SK-N-SH (cell line): ENCODE results near the gene TRAPPC12.

Source experiments
- FOSL2 ChIP-seq: IDR thresholded peaks from 2 replicates; pipeline ENCODE4 v1.4.0; 2012; ENCODE audit warnings: low read depth, mild to moderate bottlenecking, moderate library complexity, borderline replicate concordance
- FOXJ3 ChIP-seq: sonication (generic); formaldehyde crosslinking; IDR thresholded peaks from 2 replicates; pipeline ENCODE4 v1.5.1; 2020; ENCODE audit warnings: mild to moderate bottlenecking, missing genetic modification reagents
- RFX5 ChIP-seq: IDR thresholded peaks from 2 replicates; pipeline ENCODE4 v1.6.1; 2012; ENCODE audit warnings: mild to moderate bottlenecking, improper control_type of control experiment, low read length
- YY1 ChIP-seq: IDR thresholded peaks from 2 replicates; pipeline ENCODE4 v1.4.0; 2012; ENCODE audit warnings: low read depth, mild to moderate bottlenecking
- TF ChIP-seq, protein P1 (sequence below): fragments of 200-600 bp; sonication (generic); IDR thresholded peaks from 2 replicates; pipeline ENCODE4 v1.6.1; 2017; ENCODE audit warnings: antibody characterized with exemption, mild to moderate bottlenecking, moderate library complexity

GRCh38 chr2:3512086-3512485 lies 132.6 kb downstream of the TRAPPC12 start:
- TF ChIP-seq, protein P1, sequence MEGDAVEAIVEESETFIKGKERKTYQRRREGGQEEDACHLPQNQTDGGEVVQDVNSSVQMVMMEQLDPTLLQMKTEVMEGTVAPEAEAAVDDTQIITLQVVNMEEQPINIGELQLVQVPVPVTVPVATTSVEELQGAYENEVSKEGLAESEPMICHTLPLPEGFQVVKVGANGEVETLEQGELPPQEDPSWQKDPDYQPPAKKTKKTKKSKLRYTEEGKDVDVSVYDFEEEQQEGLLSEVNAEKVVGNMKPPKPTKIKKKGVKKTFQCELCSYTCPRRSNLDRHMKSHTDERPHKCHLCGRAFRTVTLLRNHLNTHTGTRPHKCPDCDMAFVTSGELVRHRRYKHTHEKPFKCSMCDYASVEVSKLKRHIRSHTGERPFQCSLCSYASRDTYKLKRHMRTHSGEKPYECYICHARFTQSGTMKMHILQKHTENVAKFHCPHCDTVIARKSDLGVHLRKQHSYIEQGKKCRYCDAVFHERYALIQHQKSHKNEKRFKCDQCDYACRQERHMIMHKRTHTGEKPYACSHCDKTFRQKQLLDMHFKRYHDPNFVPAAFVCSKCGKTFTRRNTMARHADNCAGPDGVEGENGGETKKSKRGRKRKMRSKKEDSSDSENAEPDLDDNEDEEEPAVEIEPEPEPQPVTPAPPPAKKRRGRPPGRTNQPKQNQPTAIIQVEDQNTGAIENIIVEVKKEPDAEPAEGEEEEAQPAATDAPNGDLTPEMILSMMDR = no peak
- TF ChIP-seq YY1 = no peak
- TF ChIP-seq FOXJ3 (CRISPR knock-in tag) = no peak
- no peak for TF ChIP-seq FOSL2
- TF ChIP-seq RFX5 = no peak
